Stomach (tissue), 9 donors: Measurements from ENCODE around the gene CDH16. TPM values are rescaled to one million over a fixed set of nuclear protein-coding genes. Genes with fewer than 3 reads are reported as not detected.
A peak's percentile ranks its signal among the peaks of the same experiment; 100 is the strongest.

ENCODE experiments used
- DNase-seq, 2 donors: peaks; one replicate each; pipeline versions ENCODE4 v3.0.0 to v3.0.0-alpha.2; 2013 to 2019
- H3K27ac ChIP-seq, 5 donors: fragments of 200-600 bp in 4 of 5; sonication (generic) in 4 of 5; one replicate each; pipeline ENCODE4 v1.5.1; 2013 to 2019; ENCODE audit warnings: mild to moderate bottlenecking in 1 of 5, moderate library complexity in 1 of 5
- H3K27me3 ChIP-seq, 3 donors: fragments of 200-600 bp; sonication (generic); one replicate each; pipeline ENCODE4 v1.5.1; 2017 to 2019; ENCODE audit warnings: mixed run types in 1 of 3
- H3K36me3 ChIP-seq, 4 donors: fragments of 200-600 bp; sonication (generic); 1 replicate in 3 of 4; 2 replicates in 1 of 4; pipeline ENCODE4 v1.5.1; 2016 to 2019
- H3K4me1 ChIP-seq, 4 donors: fragments of 200-600 bp; sonication (generic); one replicate each; pipeline ENCODE4 v1.5.1; 2016 to 2019
- H3K4me3 ChIP-seq, 4 donors: fragments of 200-600 bp; sonication (generic) in 3 of 4; one replicate each; pipeline ENCODE4 v1.5.1; 2016 to 2019; ENCODE audit warnings: mild to moderate bottlenecking in 1 of 4
- H3K9me3 ChIP-seq, 4 donors: fragments of 200-600 bp; sonication (generic); one replicate each; pipeline ENCODE4 v1.5.1; 2016 to 2019
- CTCF ChIP-seq, 7 experiments: fragments of 450-650 bp in 4 of 7; fragments of 200-600 bp in 3 of 7; sonication (generic) in 3 of 7; IDR thresholded peaks; one replicate each; pipeline ENCODE4 v1.5.1; 2016 to 2019; ENCODE audit warnings: antibody characterized with exemption in 7 of 7, control low read depth in 2 of 7, mild to moderate bottlenecking in 1 of 7
- EP300 ChIP-seq: sonication (generic); formaldehyde crosslinking; IDR thresholded peaks from one replicate; pipeline ENCODE4 v1.6.1; 2017; ENCODE audit warnings: antibody characterized with exemption
- POLR2A ChIP-seq, 4 donors: fragments of 450-650 bp; IDR thresholded peaks; one replicate each; pipeline ENCODE4 v1.6.1; 2016; ENCODE audit warnings: antibody characterized with exemption in 4 of 4, control low read depth in 2 of 4, mild to moderate bottlenecking in 1 of 4, moderate library complexity in 1 of 4
- POLR2AphosphoS5 ChIP-seq, 3 donors: sonication (generic); formaldehyde crosslinking; IDR thresholded peaks; one replicate each; pipeline ENCODE4 v1.6.1; 2016; ENCODE audit warnings: antibody characterized with exemption in 3 of 3
- WGBS, 5 donors: extraction: QIAGEN DNeasy Blood & Tissue Kit in 3 of 5; methylation state at CpG; one replicate each; pipeline versions ENCODE4 v1.1.5 to v1.1.7; 2013 to 2018; 5-methylcytosine and 5-hydroxymethylcytosine counted together
- intact Hi-C: fragments of 100-400 bp; cut with DNase I; formaldehyde crosslinking; loops from one replicate; pipeline ENCODE4 v1.15.1; 2023; ENCODE audit warnings: low total_unique reads
- polyA plus RNA-seq, 3 donors: library from polyadenylated mRNA; stranded (reverse); fragments of 200-250 nt; gene quantifications; one replicate each; pipeline ENCODE4 v1.2.3, GENCODE V29; 2013
- total RNA-seq, 5 donors: library from RNA; depleted of rRNA; stranded (reverse); fragments of >200 nt; gene quantifications; one replicate each; pipeline versions ENCODE4 v1.1.0 to v1.2.3, GENCODE V29; 2014 to 2016
- donor health status: healthy with polysubstance abuse.
- donor health status: Bipolar disorder and iron deficiency.
- donor health status: healthy.

CDH16 gene
- total and polyA plus RNA-seq, 8 donors, result 0.14 to 2.3 (median 1.1) TPM; not detected in 5

GRCh38 chr16:66878067-66878466 is 40.6 kb downstream of the CDH16 start:
- intact Hi-C loops, result no loop called here
- Histone ChIP-seq H3K27me3 (no peaks in the 10 kb centered on the region), H3K4me3 (no peak overlapping the region), H3K9me3 (no peaks in the 10 kb centered on the region), H3K4me1 (peaks cover 16 to 33% (median 24%) of the 10 kb centered on the region in 4 donors), H3K36me3 (peaks cover 0 to 2% (median under 1%) of the 10 kb centered on the region in 4 donors), H3K27ac (no peak overlapping the region)
- 54 to 64% (median 62%) methylated on average over 5 of the region's 5 CpGs for WGBS, 5 donors
- TF ChIP-seq POLR2A (IDR thresholded peaks at IDR 0.05), result no peak
- DNase-seq, result no peak

GRCh38 chr16:66874079-66874775 is 44.5 kb downstream of the CDH16 start:
- TF ChIP-seq CTCF (IDR thresholded peaks at IDR 0.05), result no peak
- TF ChIP-seq POLR2AphosphoS5 (IDR thresholded peaks at IDR 0.05), result no peak
- no peak for TF ChIP-seq POLR2A (IDR thresholded peaks at IDR 0.05)
- no peak for TF ChIP-seq EP300
- Histone ChIP-seq H3K9me3 (no peaks in the 10 kb centered on the region), H3K4me1 (peaks cover 7 to 26% (median 13%) of the 10 kb centered on the region in 4 donors), H3K4me3 (no peak overlapping the region), H3K27me3 (no peaks in the 10 kb centered on the region), H3K27ac (no peak overlapping the region), H3K36me3 (no peaks in the 10 kb centered on the region)
- intact Hi-C loops, result no loop called here
- no peak for DNase-seq
- 63 to 83% (median 78%) methylated on average over 1 of the region's 1 CpG for WGBS, 5 donors

GRCh38 chr16:66873685-66874055 is 45.0 kb downstream of the CDH16 start:
- H3K27ac ChIP-seq, result peak overlapping the region in 3 of 5 donors; percentile 64 to 75 (median 68)
- H3K9me3 ChIP-seq, result no peaks in the 10 kb centered on the region
- H3K4me3 ChIP-seq, result no peak overlapping the region
- H3K36me3 ChIP-seq, result no peaks in the 10 kb centered on the region
- TF ChIP-seq POLR2AphosphoS5 (IDR thresholded peaks at IDR 0.05) (no peak), EP300 (no peak), POLR2A (IDR thresholded peaks at IDR 0.05) (no peak), CTCF (IDR thresholded peaks at IDR 0.05) (no peak)
- H3K4me1 ChIP-seq, result peaks cover 7 to 26% (median 13%) of the 10 kb centered on the region in 4 donors
- DNase-seq, result no peak
- no peaks in the 10 kb centered on the region for H3K27me3 ChIP-seq
- intact Hi-C loops, result no loop called here

GRCh38 chr16:66872943-66873684 is 45.6 kb downstream of the CDH16 start:
- H3K36me3 ChIP-seq, result no peaks in the 10 kb centered on the region
- H3K4me1 ChIP-seq, result peaks cover 7 to 26% (median 13%) of the 10 kb centered on the region in 4 donors
- DNase-seq, result peak; percentile 91 to 95
- H3K27me3 ChIP-seq, result no peaks in the 10 kb centered on the region
- TF ChIP-seq POLR2AphosphoS5 (IDR thresholded peaks at IDR 0.05), result peak in 2 of 3 donors; percentile 30 to 75
- TF ChIP-seq CTCF (IDR thresholded peaks at IDR 0.05), result peak in 5 of 7 experiments; percentile 72 to 95 (median 85)
- TF ChIP-seq EP300, result no peak
- TF ChIP-seq POLR2A (IDR thresholded peaks at IDR 0.05), result no peak
- H3K4me3 ChIP-seq, result peak overlapping the region; percentile 31 to 41 (median 38)
- H3K27ac ChIP-seq, result peak overlapping the region in 4 of 5 donors; percentile 64 to 75 (median 66)
- no peaks in the 10 kb centered on the region for H3K9me3 ChIP-seq
- intact Hi-C loops, result no loop called here
- 2 to 6% (median 5%) methylated on average over 29 to 39 of the region's 39 CpGs for WGBS, 5 donors
